ENCODE results near the gene GSTM2. TPM values are rescaled to one million over a fixed set of nuclear protein-coding genes. Genes with fewer than 3 reads are reported as not detected.

GSTM2 gene
- total RNA-seq, 1 experiment from 2014 or later = 10.2 TPM

DNA sequence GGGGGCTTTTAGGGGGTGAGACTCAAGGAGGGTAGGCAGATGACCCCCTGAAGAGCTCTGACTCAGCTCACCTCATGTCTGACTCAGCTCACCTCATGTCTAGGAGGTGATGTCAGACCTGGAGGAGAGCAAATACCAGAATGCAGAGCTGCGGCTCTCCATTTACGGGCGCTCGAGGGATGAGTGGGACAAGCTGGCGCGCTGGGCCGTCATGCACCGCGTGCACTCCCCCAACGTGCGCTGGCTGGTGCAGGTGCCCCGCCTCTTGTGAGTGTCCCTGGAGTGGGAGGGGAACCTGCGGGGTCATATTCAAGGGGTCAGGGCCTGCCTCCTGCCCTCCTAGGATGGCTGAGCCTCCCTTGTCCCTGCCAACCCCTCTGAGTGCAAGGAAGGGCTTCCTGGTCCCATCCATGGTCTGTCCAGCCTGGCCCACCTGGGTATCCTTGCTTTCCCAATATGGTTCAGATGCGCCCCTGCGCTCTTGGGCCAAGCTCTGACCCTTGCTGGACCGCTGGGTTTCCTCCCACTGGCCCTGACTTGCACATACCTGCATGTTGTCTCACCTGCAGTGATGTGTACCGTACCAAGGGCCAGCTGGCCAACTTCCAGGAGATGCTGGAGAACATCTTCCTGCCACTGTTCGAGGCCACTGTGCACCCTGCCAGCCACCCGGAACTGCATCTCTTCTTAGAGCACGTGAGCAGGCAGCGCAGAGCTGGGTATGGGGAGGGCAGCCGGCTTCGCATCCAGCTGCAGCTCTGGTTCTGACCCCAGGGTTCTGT lies 39.1 kb upstream of the GSTM2 start:
- in situ Hi-C loops (cut with HindIII; ENCODE audit: low pct_unique_long_range_greater_than_20kb, low sequenced_read_pairs) = no loop called here

DNA sequence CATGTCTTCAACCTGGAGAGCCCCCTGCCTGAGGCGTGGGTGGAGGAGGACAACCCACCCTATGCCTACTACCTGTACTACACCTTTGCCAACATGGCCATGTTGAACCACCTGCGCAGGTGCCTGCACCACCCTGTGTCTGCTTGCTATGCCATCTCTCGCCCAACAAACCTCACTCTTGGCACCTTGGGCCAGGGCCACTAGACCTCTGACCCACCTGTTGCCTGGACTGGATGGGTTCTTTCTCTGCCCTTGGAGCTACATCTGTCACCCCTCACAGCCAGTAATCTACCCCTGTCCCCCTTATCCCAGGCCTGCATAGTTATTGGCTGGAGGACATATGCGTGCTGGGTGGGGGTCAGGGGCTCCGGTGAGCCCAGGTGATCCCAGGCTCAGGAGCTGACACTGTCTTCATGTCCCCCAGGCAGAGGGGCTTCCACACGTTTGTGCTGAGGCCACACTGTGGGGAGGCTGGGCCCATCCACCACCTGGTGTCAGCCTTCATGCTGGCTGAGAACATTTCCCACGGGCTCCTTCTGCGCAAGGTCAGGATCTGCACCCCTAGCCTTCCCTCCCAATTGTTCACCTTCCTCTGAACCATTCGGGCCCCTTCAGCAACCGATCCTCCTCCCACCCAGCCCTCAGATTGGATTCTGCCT lies 38.4 kb upstream of the GSTM2 start:
- no peak for ATAC-seq
- intact Hi-C loops (cut with micrococcal nuclease; ENCODE audit: unreplicated experiment) (no loop called here), in situ Hi-C loops (cut with HindIII; ENCODE audit: low pct_unique_long_range_greater_than_20kb, low sequenced_read_pairs) (no loop called here)
- Histone ChIP-seq H3K4me3 (ENCODE audit: low read depth in 2 of 2, low read length in 2 of 2) (no peak overlapping the region), H3K4me1 (ENCODE audit: control insufficient read depth, insufficient read depth, low read length) (no peaks in the 10 kb centered on the region), H3K9me3 (ENCODE audit: control insufficient read depth, insufficient read depth, low read depth, low read length) (no peaks in the 10 kb centered on the region), H3K27ac (ENCODE audit: low read length) (no peak overlapping the region), H3K27me3 (ENCODE audit: control insufficient read depth, insufficient read depth, low read length) (no peaks in the 10 kb centered on the region), H3K36me3 (ENCODE audit: control insufficient read depth, insufficient read depth, low read length) (no peaks in the 10 kb centered on the region)
- DNase-seq (ENCODE audit: low read depth, low spot score) = no peak
- BruUV-seq (replicated peaks) = no TSS peak
- CTCF ChIA-PET = interaction anchor here (0.7 to 1.4 kb wide), 5 partner anchors 11 to 83 kb away, joined by 3 to 6 read pairs (median 4); no protein-coding TSS in a partner anchor
- TF ChIP-seq, protein P1, sequence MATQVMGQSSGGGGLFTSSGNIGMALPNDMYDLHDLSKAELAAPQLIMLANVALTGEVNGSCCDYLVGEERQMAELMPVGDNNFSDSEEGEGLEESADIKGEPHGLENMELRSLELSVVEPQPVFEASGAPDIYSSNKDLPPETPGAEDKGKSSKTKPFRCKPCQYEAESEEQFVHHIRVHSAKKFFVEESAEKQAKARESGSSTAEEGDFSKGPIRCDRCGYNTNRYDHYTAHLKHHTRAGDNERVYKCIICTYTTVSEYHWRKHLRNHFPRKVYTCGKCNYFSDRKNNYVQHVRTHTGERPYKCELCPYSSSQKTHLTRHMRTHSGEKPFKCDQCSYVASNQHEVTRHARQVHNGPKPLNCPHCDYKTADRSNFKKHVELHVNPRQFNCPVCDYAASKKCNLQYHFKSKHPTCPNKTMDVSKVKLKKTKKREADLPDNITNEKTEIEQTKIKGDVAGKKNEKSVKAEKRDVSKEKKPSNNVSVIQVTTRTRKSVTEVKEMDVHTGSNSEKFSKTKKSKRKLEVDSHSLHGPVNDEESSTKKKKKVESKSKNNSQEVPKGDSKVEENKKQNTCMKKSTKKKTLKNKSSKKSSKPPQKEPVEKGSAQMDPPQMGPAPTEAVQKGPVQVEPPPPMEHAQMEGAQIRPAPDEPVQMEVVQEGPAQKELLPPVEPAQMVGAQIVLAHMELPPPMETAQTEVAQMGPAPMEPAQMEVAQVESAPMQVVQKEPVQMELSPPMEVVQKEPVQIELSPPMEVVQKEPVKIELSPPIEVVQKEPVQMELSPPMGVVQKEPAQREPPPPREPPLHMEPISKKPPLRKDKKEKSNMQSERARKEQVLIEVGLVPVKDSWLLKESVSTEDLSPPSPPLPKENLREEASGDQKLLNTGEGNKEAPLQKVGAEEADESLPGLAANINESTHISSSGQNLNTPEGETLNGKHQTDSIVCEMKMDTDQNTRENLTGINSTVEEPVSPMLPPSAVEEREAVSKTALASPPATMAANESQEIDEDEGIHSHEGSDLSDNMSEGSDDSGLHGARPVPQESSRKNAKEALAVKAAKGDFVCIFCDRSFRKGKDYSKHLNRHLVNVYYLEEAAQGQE (IDR thresholded peaks at IDR 0.05; ENCODE audit: insufficient read depth in 1 of 2, low read depth in 2 of 2, low read length in 1 of 2) = no peak
- TF ChIP-seq TCF7L2 (IDR thresholded peaks at IDR 0.05; ENCODE audit: low read depth, low read length) (no peak), POLR2AphosphoS5 (IDR thresholded peaks at IDR 0.05; ENCODE audit: low read depth, low read length) (no peak), SIN3A (IDR thresholded peaks at IDR 0.05; ENCODE audit: borderline replicate concordance, insufficient read depth, low read depth, low read length) (no peak)
- TF ChIP-seq, protein P2, sequence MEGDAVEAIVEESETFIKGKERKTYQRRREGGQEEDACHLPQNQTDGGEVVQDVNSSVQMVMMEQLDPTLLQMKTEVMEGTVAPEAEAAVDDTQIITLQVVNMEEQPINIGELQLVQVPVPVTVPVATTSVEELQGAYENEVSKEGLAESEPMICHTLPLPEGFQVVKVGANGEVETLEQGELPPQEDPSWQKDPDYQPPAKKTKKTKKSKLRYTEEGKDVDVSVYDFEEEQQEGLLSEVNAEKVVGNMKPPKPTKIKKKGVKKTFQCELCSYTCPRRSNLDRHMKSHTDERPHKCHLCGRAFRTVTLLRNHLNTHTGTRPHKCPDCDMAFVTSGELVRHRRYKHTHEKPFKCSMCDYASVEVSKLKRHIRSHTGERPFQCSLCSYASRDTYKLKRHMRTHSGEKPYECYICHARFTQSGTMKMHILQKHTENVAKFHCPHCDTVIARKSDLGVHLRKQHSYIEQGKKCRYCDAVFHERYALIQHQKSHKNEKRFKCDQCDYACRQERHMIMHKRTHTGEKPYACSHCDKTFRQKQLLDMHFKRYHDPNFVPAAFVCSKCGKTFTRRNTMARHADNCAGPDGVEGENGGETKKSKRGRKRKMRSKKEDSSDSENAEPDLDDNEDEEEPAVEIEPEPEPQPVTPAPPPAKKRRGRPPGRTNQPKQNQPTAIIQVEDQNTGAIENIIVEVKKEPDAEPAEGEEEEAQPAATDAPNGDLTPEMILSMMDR (IDR thresholded peaks at IDR 0.05) = no peak
- POLR2A ChIA-PET = no interaction called here

More for the DNA sequence above, 39.1 kb upstream of the GSTM2 start:
- ATAC-seq (no peak), DNase-seq (ENCODE audit: low read depth, low spot score) (no peak)
- ChIA-PET CTCF (no interaction called here), POLR2A (no interaction called here)
- Histone ChIP-seq H3K4me3 (ENCODE audit: low read depth in 2 of 2, low read length in 2 of 2) (no peak overlapping the region), H3K27me3 (ENCODE audit: control insufficient read depth, insufficient read depth, low read length) (no peaks in the 10 kb centered on the region), H3K36me3 (ENCODE audit: control insufficient read depth, insufficient read depth, low read length) (no peaks in the 10 kb centered on the region), H3K9me3 (ENCODE audit: control insufficient read depth, insufficient read depth, low read depth, low read length) (no peaks in the 10 kb centered on the region), H3K27ac (ENCODE audit: low read length) (no peak overlapping the region), H3K4me1 (ENCODE audit: control insufficient read depth, insufficient read depth, low read length) (no peaks in the 10 kb centered on the region)
- no TSS peak for BruUV-seq (replicated peaks)
- intact Hi-C loops (cut with micrococcal nuclease; ENCODE audit: unreplicated experiment) = no loop called here
- TF ChIP-seq POLR2AphosphoS5 (IDR thresholded peaks at IDR 0.05; ENCODE audit: low read depth, low read length) (no peak), TCF7L2 (IDR thresholded peaks at IDR 0.05; ENCODE audit: low read depth, low read length) (no peak), SIN3A (IDR thresholded peaks at IDR 0.05; ENCODE audit: borderline replicate concordance, insufficient read depth, low read depth, low read length) (no peak)
- TF ChIP-seq, protein P1 (IDR thresholded peaks at IDR 0.05; ENCODE audit: insufficient read depth in 1 of 2, low read depth in 2 of 2, low read length in 1 of 2) = no peak
- TF ChIP-seq, protein P2 (IDR thresholded peaks at IDR 0.05) = no peak

All from Panc1 (cell line).